Tibial nerve (tissue), 4 donors: ENCODE results near the gene SIPA1. TPM values are rescaled to one million over a fixed set of nuclear protein-coding genes. Genes with fewer than 3 reads are reported as not detected.

ENCODE experiments used
- DNase-seq, 2 donors: peaks; one replicate each; pipeline ENCODE4 v3.0.0-alpha.2; 2019; ENCODE audit warnings: low spot score in 2 of 2
- H3K27ac ChIP-seq, 4 donors: fragments of 200-600 bp; sonication (generic) in 3 of 4; one replicate each; pipeline ENCODE4 v1.5.1; 2017 to 2019; ENCODE audit warnings: mild to moderate bottlenecking in 1 of 4
- H3K27me3 ChIP-seq, 2 donors: fragments of 200-600 bp; sonication (generic) in 1 of 2; one replicate each; pipeline versions ENCODE4 v1.5.1 to v1.6.0; 2017 to 2019
- H3K36me3 ChIP-seq, 3 donors: fragments of 200-600 bp; sonication (generic); one replicate each; pipeline ENCODE4 v1.5.1; 2018 to 2019
- H3K4me1 ChIP-seq, 4 donors: fragments of 200-600 bp; sonication (generic) in 3 of 4; one replicate each; pipeline ENCODE4 v1.5.1; 2017 to 2019
- H3K4me3 ChIP-seq, 4 donors: fragments of 200-600 bp; sonication (generic) in 3 of 4; one replicate each; pipeline ENCODE4 v1.5.1; 2017 to 2019; ENCODE audit warnings: mild to moderate bottlenecking in 1 of 4, moderate library complexity in 1 of 4
- H3K9me3 ChIP-seq, 4 donors: fragments of 200-600 bp; sonication (generic) in 3 of 4; one replicate each; pipeline ENCODE4 v1.5.1; 2017 to 2019
- EP300 ChIP-seq, 2 donors: sonication (generic); formaldehyde crosslinking; IDR thresholded peaks; one replicate each; pipeline ENCODE4 v1.6.1; 2017; ENCODE audit warnings: antibody characterized with exemption in 2 of 2, mild to moderate bottlenecking in 1 of 2
- POLR2A ChIP-seq, 2 donors: fragments of 450-650 bp; IDR thresholded peaks; one replicate each; pipeline ENCODE4 v1.6.1; 2017; ENCODE audit warnings: antibody characterized with exemption in 2 of 2, mild to moderate bottlenecking in 2 of 2, moderate library complexity in 2 of 2
- WGBS, 2 donors: methylation state at CpG; one replicate each; pipeline ENCODE4 v1.1.5; 2018; 5-methylcytosine and 5-hydroxymethylcytosine counted together
- total RNA-seq, 4 donors: library from RNA; depleted of rRNA; stranded (reverse); fragments of >200 nt; gene quantifications; one replicate each; pipeline ENCODE4 v1.1.0, GENCODE V29; 2016
- TF ChIP-seq, protein P1 (sequence below), 5 experiments: fragments of 200-600 bp in 3 of 5; fragments of 450-650 bp in 2 of 5; sonication (generic) in 3 of 5; IDR thresholded peaks; one replicate each; pipeline ENCODE4 v1.5.1; 2016 to 2019; ENCODE audit warnings: antibody characterized with exemption in 5 of 5, mild to moderate bottlenecking in 3 of 5, moderate library complexity in 2 of 5

Gene SIPA1
- total RNA-seq, 4 donors from 2014 or later = 50.2 to 103 (median 65.0) TPM

DNA sequence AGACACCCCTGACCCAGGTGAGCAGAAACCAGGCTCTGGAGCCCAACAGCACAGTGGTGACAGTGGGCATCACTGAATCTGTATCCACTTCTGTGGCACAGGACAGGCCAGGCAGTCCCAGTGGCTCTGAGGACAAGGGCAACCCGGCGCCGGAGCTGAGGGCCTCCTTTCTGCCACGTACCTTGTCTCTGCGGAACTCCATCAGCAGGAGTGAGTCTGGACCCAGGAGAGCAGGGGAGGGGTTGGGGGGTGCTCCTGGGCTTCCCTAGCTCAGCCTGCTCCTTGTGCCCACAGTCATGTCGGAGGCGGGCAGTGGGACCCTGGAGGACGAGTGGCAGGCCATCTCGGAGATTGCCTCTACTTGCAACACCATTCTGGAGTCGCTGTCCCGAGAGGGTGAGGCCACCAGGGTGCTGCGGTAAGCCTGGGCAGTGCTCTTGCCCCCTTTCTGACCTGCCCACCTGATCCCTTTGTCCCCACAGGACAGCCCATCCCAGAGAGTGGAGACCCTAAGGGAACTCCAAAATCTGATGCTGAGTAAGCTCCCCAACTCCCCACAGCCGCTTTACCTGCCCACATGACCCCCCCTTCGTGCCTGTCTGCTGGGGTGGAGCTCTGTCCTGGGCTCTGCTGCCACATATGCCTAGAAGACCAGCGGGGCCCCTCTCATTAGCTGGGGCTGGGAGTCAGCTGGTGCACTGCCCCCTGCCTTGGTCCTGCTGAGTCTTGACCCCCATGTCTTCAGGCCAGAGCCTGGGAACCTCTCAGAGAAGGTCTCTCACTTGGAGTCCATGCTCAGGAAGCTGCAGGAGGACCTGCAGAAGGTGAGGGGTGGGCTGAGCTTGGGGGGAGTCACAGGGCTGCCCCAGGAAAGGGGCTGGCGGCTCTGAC is 12.0 kb downstream of the SIPA1 start:
- Histone ChIP-seq H3K4me1 (peaks cover 0 to 65% (median 35%) of the 10 kb centered on the region in 4 donors), H3K36me3 (peaks cover 0 to 78% (median 19%) of the 10 kb centered on the region in 3 donors), H3K9me3 (no peaks in the 10 kb centered on the region), H3K27ac (peak overlapping the region in 2 of 4 donors; percentile 91 to 93), H3K4me3 (no peak overlapping the region), H3K27me3 (no peaks in the 10 kb centered on the region)
- WGBS, 2 donors = 83 to 88% methylated on average over 12 to 16 of the region's 16 CpGs
- no peak for DNase-seq
- TF ChIP-seq POLR2A (IDR thresholded peaks at IDR 0.05) (no peak), EP300 (IDR thresholded peaks at IDR 0.05) (no peak)
- TF ChIP-seq, protein P1, sequence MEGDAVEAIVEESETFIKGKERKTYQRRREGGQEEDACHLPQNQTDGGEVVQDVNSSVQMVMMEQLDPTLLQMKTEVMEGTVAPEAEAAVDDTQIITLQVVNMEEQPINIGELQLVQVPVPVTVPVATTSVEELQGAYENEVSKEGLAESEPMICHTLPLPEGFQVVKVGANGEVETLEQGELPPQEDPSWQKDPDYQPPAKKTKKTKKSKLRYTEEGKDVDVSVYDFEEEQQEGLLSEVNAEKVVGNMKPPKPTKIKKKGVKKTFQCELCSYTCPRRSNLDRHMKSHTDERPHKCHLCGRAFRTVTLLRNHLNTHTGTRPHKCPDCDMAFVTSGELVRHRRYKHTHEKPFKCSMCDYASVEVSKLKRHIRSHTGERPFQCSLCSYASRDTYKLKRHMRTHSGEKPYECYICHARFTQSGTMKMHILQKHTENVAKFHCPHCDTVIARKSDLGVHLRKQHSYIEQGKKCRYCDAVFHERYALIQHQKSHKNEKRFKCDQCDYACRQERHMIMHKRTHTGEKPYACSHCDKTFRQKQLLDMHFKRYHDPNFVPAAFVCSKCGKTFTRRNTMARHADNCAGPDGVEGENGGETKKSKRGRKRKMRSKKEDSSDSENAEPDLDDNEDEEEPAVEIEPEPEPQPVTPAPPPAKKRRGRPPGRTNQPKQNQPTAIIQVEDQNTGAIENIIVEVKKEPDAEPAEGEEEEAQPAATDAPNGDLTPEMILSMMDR (IDR thresholded peaks at IDR 0.05) = no peak

DNA sequence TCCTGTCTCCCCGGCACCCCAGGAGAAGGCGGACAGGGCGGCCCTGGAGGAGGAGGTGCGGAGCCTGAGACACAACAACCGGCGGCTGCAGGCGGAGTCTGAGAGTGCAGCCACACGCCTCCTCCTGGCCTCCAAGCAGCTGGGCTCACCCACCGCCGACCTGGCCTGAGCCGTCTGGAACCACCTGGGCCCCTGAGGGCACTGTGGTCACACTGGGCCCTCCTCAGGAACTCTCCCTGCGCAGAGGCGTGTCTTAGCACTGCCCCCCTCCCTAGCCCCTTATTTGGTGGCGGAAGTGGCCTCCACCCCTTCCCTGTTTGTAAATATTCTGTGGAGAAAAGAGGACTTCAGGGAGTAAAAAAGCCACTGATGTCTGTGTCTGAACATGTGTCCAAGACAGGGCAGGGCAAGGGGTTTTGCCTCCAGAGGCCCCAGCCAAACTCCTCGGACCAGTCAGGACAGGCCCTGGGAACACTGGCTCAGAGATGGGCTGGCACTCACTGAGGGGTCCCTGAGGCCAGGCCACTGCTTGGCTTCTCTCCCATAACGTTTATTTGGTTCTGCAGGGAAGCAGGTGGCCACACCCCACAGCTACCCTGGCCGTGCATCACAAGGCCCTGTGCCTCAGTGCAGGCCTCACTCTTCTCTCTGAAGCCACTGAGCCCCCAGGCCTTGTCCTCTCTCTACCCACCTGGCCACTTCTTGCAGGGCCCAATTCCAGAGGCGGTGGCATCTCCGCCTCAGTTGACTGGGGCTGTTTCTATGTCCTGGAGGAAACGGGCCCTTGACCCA is 12.8 kb downstream of the SIPA1 start:
- no peaks in the 10 kb centered on the region for H3K27me3 ChIP-seq
- H3K9me3 ChIP-seq = no peaks in the 10 kb centered on the region
- no peak for DNase-seq
- H3K27ac ChIP-seq = peak overlapping the region; percentile 91 to 93 (median 92)
- H3K4me3 ChIP-seq = no peak overlapping the region
- peaks cover 0 to 78% (median 15%) of the 10 kb centered on the region in 3 donors for H3K36me3 ChIP-seq
- TF ChIP-seq EP300 (IDR thresholded peaks at IDR 0.05) (no peak), POLR2A (IDR thresholded peaks at IDR 0.05) (no peak)
- TF ChIP-seq, protein P1 (IDR thresholded peaks at IDR 0.05) = no peak
- H3K4me1 ChIP-seq = peaks cover 0 to 67% (median 35%) of the 10 kb centered on the region in 4 donors
- WGBS, 2 donors = 65 to 71% methylated on average over 10 to 16 of the region's 20 CpGs

GRCh38 chr11:65651339-65651588 is 13.4 kb downstream of the SIPA1 start:
- Histone ChIP-seq H3K36me3 (peaks cover 0 to 78% (median 19%) of the 10 kb centered on the region in 3 donors), H3K27ac (peak overlapping the region; percentile 91 to 93 (median 92)), H3K4me1 (peaks cover 0 to 67% (median 35%) of the 10 kb centered on the region in 4 donors), H3K9me3 (no peaks in the 10 kb centered on the region), H3K27me3 (no peaks in the 10 kb centered on the region), H3K4me3 (no peak overlapping the region)
- whole genome bisulfite sequencing, 2 donors = 86 to 96% methylated on average over 3 of the region's 3 CpGs
- no peak for DNase-seq
- TF ChIP-seq POLR2A (IDR thresholded peaks at IDR 0.05) (no peak), EP300 (IDR thresholded peaks at IDR 0.05) (no peak)

DNA sequence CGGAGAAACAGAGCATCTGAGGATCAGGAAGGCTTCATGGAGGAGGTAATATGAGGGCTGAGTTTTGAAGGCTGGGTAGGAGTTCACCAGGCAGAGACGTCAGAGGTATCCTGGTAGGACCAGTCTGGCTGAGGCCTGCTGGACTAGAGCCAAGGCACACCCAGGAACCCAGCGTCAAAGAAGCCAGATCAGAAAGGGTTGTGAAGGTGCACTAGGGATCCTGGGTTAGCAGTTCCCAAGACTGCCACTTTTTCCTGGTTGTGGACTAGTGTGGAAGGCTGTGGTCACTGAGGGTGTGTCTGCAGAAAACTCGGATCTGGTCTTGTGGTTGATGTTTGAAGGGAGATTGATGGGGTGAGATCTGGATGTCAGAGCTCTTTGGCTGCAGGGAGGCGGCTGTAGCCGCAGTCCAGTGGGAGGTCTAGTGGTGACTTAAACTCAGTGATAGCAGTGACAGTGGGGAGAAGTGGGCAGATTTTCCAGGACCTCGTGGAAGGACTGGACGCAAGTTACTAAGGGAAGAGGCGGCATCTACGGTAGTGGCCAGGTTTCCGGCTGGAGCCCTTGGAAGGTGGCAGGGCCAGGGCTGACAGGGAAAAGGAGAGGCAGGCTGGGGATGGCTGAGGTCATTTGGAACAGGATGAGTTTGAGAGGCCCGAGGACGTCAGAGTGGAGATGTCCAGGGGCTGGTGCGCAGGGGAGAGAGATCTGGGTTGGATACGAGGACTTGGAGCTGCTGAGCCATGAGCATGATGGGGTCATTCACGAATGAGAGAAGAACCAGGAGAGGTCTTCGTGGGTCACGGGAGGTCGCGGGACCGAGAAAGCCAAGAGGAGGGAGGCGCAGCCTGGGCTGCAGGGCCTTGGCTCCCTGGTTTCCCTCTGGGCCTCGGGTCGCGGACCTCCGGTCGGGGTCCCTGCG is 13.9 kb downstream of the SIPA1 start:
- WGBS, 2 donors = 12 to 13% methylated on average over 25 to 28 of the region's 28 CpGs
- Histone ChIP-seq H3K36me3 (peaks cover 0 to 78% (median 25%) of the 10 kb centered on the region in 3 donors), H3K9me3 (no peaks in the 10 kb centered on the region)

More for the DNA sequence above, 13.9 kb downstream of the SIPA1 start:
- TF ChIP-seq, protein P1 (IDR thresholded peaks at IDR 0.05) = no peak
- TF ChIP-seq POLR2A (IDR thresholded peaks at IDR 0.05) = no peak
- no peak for TF ChIP-seq EP300 (IDR thresholded peaks at IDR 0.05)
- peaks cover 0 to 65% (median 34%) of the 10 kb centered on the region in 4 donors for H3K4me1 ChIP-seq
- no peak for DNase-seq
- peak overlapping the region; percentile 91 to 93 (median 92) for H3K27ac ChIP-seq
- H3K27me3 ChIP-seq = no peaks in the 10 kb centered on the region
- peak overlapping the region; percentile 41 to 67 (median 54) for H3K4me3 ChIP-seq
